HepG2 (cell line): ENCODE data around the gene DOK1. TPM values are rescaled to one million over a fixed set of nuclear protein-coding genes. Genes with fewer than 3 reads are reported as not detected.

Experiments
- ATAC-seq: fragments of 200-7000 bp; cut with Tn5 transposase; 3 replicates; pipeline ENCODE4 v1.9.1; 2020; ENCODE audit warnings: mild to moderate bottlenecking, moderate library complexity
- BruUV-seq: library from RNA; stranded (reverse); fragments of 400-500 nt; replicated peaks from 2 replicates; lab custom pipeline; 2021; lab: Mats Ljungman, UMichigan
- CTCF ChIA-PET: fragments of 300-600 bp; formaldehyde crosslinking; extraction: SDS; loops from one replicate; lab custom pipeline; 2021; ENCODE audit warnings: low total read pairs, inconsistent platforms, low intra/inter-chr PET ratio; lab: Yijun Ruan, JAX
- POLR2A ChIA-PET: fragments of 350-600 bp; sonication (Branson Sonifier 250); formaldehyde crosslinking; loops from one replicate; lab custom pipeline; 2020; ENCODE audit warnings: antibody characterized with exemption, inconsistent platforms; lab: Yijun Ruan, JAX
- DNase-seq: peaks from one replicate; pipeline ENCODE4 v3.0.0-alpha.2; 2015; ENCODE audit warnings: low spot score
- FAIRE-seq: peaks from 3 replicates; lab custom pipeline; 2011; peaks lifted over from hg19 to GRCh38; lab: Jason Lieb, UNC
- H2AFZ ChIP-seq: one replicate; pipeline ENCODE4 v1.6.1; 2011; ENCODE audit warnings: low read length, inconsistent platforms
- H3K27ac ChIP-seq: fragments of 300-600 bp; 3 replicates; pipeline ENCODE4 v1.8.0; 2011; ENCODE audit warnings: mixed run types, mild to moderate bottlenecking, mixed read lengths, low read length, inconsistent platforms; ENCODE audit not compliant: insufficient read depth; ENCODE audit errors: extremely low read length
- H3K27me3 ChIP-seq, 2 experiments: fragments of 200-600 bp in 1 of 2; 2 replicates in 1 of 2; 3 replicates in 1 of 2; pipeline versions ENCODE4 v1.6.0 to v1.8.0; 2011; ENCODE audit warnings: low read length in 2 of 2, mild to moderate bottlenecking in 2 of 2, moderate library complexity in 2 of 2, inconsistent platforms in 1 of 2; ENCODE audit not compliant: insufficient read depth in 2 of 2, control insufficient read depth in 1 of 2
- H3K36me3 ChIP-seq, 2 experiments: fragments of 200-600 bp in 1 of 2; replicated peaks in 1 of 2; 2 replicates in 1 of 2; 3 replicates in 1 of 2; pipeline versions ENCODE4 v1.5.1 to v1.8.0; 2011; ENCODE audit warnings: low read length in 2 of 2, inconsistent platforms in 1 of 2; ENCODE audit not compliant: insufficient read depth in 2 of 2, control insufficient read depth in 1 of 2
- H3K4me1 ChIP-seq: 2 replicates; pipeline ENCODE4 v1.5.1; 2012; ENCODE audit warnings: low read length, inconsistent platforms; ENCODE audit not compliant: insufficient read depth
- H3K4me2 ChIP-seq: 2 replicates; pipeline ENCODE4 v1.6.0; 2011; ENCODE audit warnings: low read depth, low read length, inconsistent platforms
- H3K4me3 ChIP-seq, 3 experiments: fragments of 200-600 bp in 1 of 3; sonication (generic), shearing (Covaris generic) in 1 of 3; replicated peaks in 1 of 3; 2 replicates each; pipeline ENCODE4 v1.5.1; 2011 to 2016; ENCODE audit warnings: low read length in 3 of 3, inconsistent platforms in 2 of 3, low read depth in 2 of 3, mild to moderate bottlenecking in 2 of 3, control low read depth in 1 of 3, mixed read lengths in 1 of 3; ENCODE audit not compliant: insufficient read depth in 1 of 3
- H3K79me2 ChIP-seq: one replicate; pipeline ENCODE4 v1.6.1; 2011; ENCODE audit warnings: low read length, inconsistent platforms; ENCODE audit not compliant: insufficient read depth
- H3K9ac ChIP-seq: 2 replicates; pipeline ENCODE4 v1.6.0; 2011; ENCODE audit warnings: mild to moderate bottlenecking, low read depth, low read length, inconsistent platforms; ENCODE audit not compliant: insufficient read depth
- H3K9me3 ChIP-seq: 2 replicates; pipeline ENCODE4 v1.5.1; 2012; ENCODE audit warnings: mild to moderate bottlenecking, low read length
- H4K20me1 ChIP-seq: 2 replicates; pipeline ENCODE4 v1.6.0; 2011; ENCODE audit warnings: inconsistent platforms, mild to moderate bottlenecking, low read length, moderate library complexity; ENCODE audit not compliant: insufficient read depth
- AHR ChIP-seq: IDR thresholded peaks from 2 replicates; pipeline ENCODE4 v1.6.1; 2018; ENCODE audit warnings: missing genetic modification reagents, missing compliant biosample characterization
- BCL3 ChIP-seq: sonication (generic); formaldehyde crosslinking; IDR thresholded peaks from 2 replicates; pipeline ENCODE4 v1.5.1; 2020; ENCODE audit warnings: mild to moderate bottlenecking, missing genetic modification reagents, moderate library complexity
- FOXA3 ChIP-seq: IDR thresholded peaks from 2 replicates; pipeline ENCODE4 v1.6.1; 2016; ENCODE audit warnings: missing genetic modification reagents, missing compliant biosample characterization
- FOXM1 ChIP-seq: sonication (generic); formaldehyde crosslinking; IDR thresholded peaks from 2 replicates; pipeline ENCODE4 v1.5.0; 2020; ENCODE audit warnings: missing genetic modification reagents
- GMEB1 ChIP-seq: sonication (generic); formaldehyde crosslinking; IDR thresholded peaks from 2 replicates; pipeline ENCODE4 v1.5.1; 2020; ENCODE audit warnings: missing genetic modification reagents, mild to moderate bottlenecking, borderline replicate concordance
- GPN1 ChIP-seq: sonication (generic); formaldehyde crosslinking; IDR thresholded peaks from 2 replicates; pipeline ENCODE4 v1.5.1; 2020; ENCODE audit warnings: missing genetic modification reagents, borderline replicate concordance
- GTF2F1 ChIP-seq: fragments of 150-350 bp; IDR thresholded peaks from 2 replicates; pipeline ENCODE4 v1.6.1; 2014; ENCODE audit warnings: low read length
- HNF4G ChIP-seq, 2 experiments: sonication (generic) in 1 of 2; formaldehyde crosslinking in 1 of 2; IDR thresholded peaks; 2 replicates each; pipeline versions ENCODE4 v1.4.0 to v1.6.1; 2011 to 2020; ENCODE audit warnings: borderline replicate concordance in 2 of 2, low read depth in 2 of 2, mild to moderate bottlenecking in 2 of 2, low read length in 1 of 2, missing genetic modification reagents in 1 of 2, moderate library complexity in 1 of 2
- HOXA3 ChIP-seq: sonication (generic); formaldehyde crosslinking; IDR thresholded peaks from 2 replicates; pipeline ENCODE4 v1.5.0; 2020; ENCODE audit warnings: missing genetic modification reagents
- IRF9 ChIP-seq: sonication (generic); formaldehyde crosslinking; IDR thresholded peaks from 2 replicates; pipeline ENCODE4 v1.8.0; 2022; ENCODE audit warnings: missing genetic modification reagents, mild to moderate bottlenecking, borderline replicate concordance
- NCOR1 ChIP-seq: fragments of 200-600 bp; sonication (generic); IDR thresholded peaks from 2 replicates; pipeline ENCODE4 v1.7.0; 2017; ENCODE audit warnings: antibody characterized with exemption, low read length, borderline replicate concordance
- NR2F1 ChIP-seq, 2 experiments: fragments of 450-650 bp in 1 of 2; formaldehyde crosslinking in 1 of 2; IDR thresholded peaks; 2 replicates each; pipeline versions ENCODE4 v1.5.0 to v1.6.1; 2016 to 2020; ENCODE audit warnings: mild to moderate bottlenecking in 1 of 2, missing compliant biosample characterization in 1 of 2, missing genetic modification reagents in 1 of 2, moderate library complexity in 1 of 2
- PAX8 ChIP-seq: sonication (generic); formaldehyde crosslinking; IDR thresholded peaks from 2 replicates; pipeline ENCODE4 v1.8.0; 2022; ENCODE audit warnings: mild to moderate bottlenecking, missing genetic modification reagents, borderline replicate concordance
- SIX4 ChIP-seq: sonication (generic); formaldehyde crosslinking; IDR thresholded peaks from 2 replicates; pipeline ENCODE4 v1.4.0; 2020; ENCODE audit warnings: missing genetic modification reagents
- SP1 ChIP-seq, 2 experiments: fragments of 450-650 bp in 1 of 2; sonication (generic) in 1 of 2; formaldehyde crosslinking in 1 of 2; IDR thresholded peaks; 2 replicates each; pipeline versions ENCODE4 v1.4.0 to v1.6.1; 2016 to 2020; ENCODE audit warnings: missing genetic modification reagents in 1 of 2
- SP140L ChIP-seq: sonication (generic); formaldehyde crosslinking; IDR thresholded peaks from 2 replicates; pipeline ENCODE4 v1.4.0; 2020; ENCODE audit warnings: missing genetic modification reagents, borderline replicate concordance
- YEATS2 ChIP-seq: sonication (generic); formaldehyde crosslinking; IDR thresholded peaks from 2 replicates; pipeline ENCODE4 v1.4.0; 2020; ENCODE audit warnings: missing genetic modification reagents, borderline replicate concordance
- ZBTB38 ChIP-seq: sonication (generic); formaldehyde crosslinking; IDR thresholded peaks from 2 replicates; pipeline ENCODE4 v1.5.1; 2020; ENCODE audit warnings: mild to moderate bottlenecking, missing genetic modification reagents
- ZNF263 ChIP-seq: sonication (generic); formaldehyde crosslinking; IDR thresholded peaks from 2 replicates; pipeline ENCODE4 v1.4.0; 2020; ENCODE audit warnings: missing genetic modification reagents
- ZNF34 ChIP-seq: sonication (generic); formaldehyde crosslinking; IDR thresholded peaks from 2 replicates; pipeline ENCODE4 v1.4.0; 2020; ENCODE audit warnings: mild to moderate bottlenecking, missing genetic modification reagents, borderline replicate concordance
- ZNF367 ChIP-seq: sonication (generic); formaldehyde crosslinking; IDR thresholded peaks from 2 replicates; pipeline ENCODE4 v1.4.0; 2020; ENCODE audit warnings: missing genetic modification reagents, borderline replicate concordance
- ZNF441 ChIP-seq: sonication (generic); formaldehyde crosslinking; IDR thresholded peaks from 2 replicates; pipeline ENCODE4 v1.7.0; 2021; ENCODE audit warnings: missing genetic modification reagents, borderline replicate concordance
- WGBS: methylation state at CpG from one replicate; pipeline ENCODE4 v1.1.6; 2017; ENCODE audit warnings: low lambda C conversion rate; 5-methylcytosine and 5-hydroxymethylcytosine counted together
- in situ Hi-C: cut with HindIII; loops from 2 replicates; pipeline ENCODE4 v1.10.0; 2017; ENCODE audit warnings: low pct_unique_long_range_greater_than_20kb; ENCODE audit not compliant: extremely low pct_ligation_motif_present
- intact Hi-C: fragments of 100-400 bp; cut with micrococcal nuclease; formaldehyde crosslinking; loops from one replicate; pipeline ENCODE4 v1.10.0; 2022; ENCODE audit not compliant: unreplicated experiment
- polyA plus RNA-seq, 8 experiments: library from polyadenylated mRNA; depleted of rRNA in 3 of 8; stranded (reverse) in 7 of 8; unstranded in 1 of 8; fragments of >200 nt; fragmentation: Illumina TruSeq in 4 of 8; extraction: Trizol in 4 of 8; gene quantifications; 2 replicates each; pipeline versions ENCODE4 v1.2.1 to v1.2.3, GENCODE V29; 2011 to 2016; ENCODE audit warnings: low read depth in 4 of 8, missing spikeins in 1 of 8, mixed read lengths in 1 of 8; ENCODE audit not compliant: insufficient read depth in 1 of 8
- total RNA-seq, 5 experiments: library from RNA; depleted of rRNA; stranded (reverse); fragments of >200 nt; fragmentation: Illumina TruSeq; extraction: Trizol; gene quantifications; 2 replicates each; pipeline ENCODE4 v1.2.3, GENCODE V29; 2016; ENCODE audit warnings: low read depth in 1 of 5

The DOK1 gene
- total and polyA plus RNA-seq, 2 of the 13 experiments (the other 11 are each of a cell fraction or from before 2014, with no cell fraction given), result 0.53 to 0.74 TPM

- TF ChIP-seq ZNF34 (CRISPR knock-in tag) (no peak), BCL3 (CRISPR knock-in tag) (no peak), SIX4 (no peak), GPN1 (no peak), GTF2F1 (no peak), YEATS2 (no peak), HOXA3 (CRISPR knock-in tag) (no peak), ZNF263 (CRISPR knock-in tag) (no peak), ZNF367 (CRISPR knock-in tag) (no peak)
These were observed 26.9 kb downstream of the DOK1 start (continued) for GRCh38 chr2:74581463-74581862.

- no peak overlapping the region for H3K4me3 ChIP-seq
- H2AFZ ChIP-seq, result no peak overlapping the region
- H3K9ac ChIP-seq, result no peak overlapping the region
- ATAC-seq (no peak), DNase-seq (no peak), FAIRE-seq (no peak)
- H3K79me2 ChIP-seq, result no peaks in the 10 kb centered on the region
- CTCF ChIA-PET, result no interaction called here
- intact Hi-C loops, result no loop called here
- H3K4me2 ChIP-seq, result no peak overlapping the region
- H3K27me3 ChIP-seq, result peaks cover 0 to 9% of the 10 kb centered on the region in 2 experiments; a peak in 3 of 5 replicates
- POLR2A ChIA-PET, result no interaction called here
- H3K9me3 ChIP-seq, result no peaks in the 10 kb centered on the region
- BruUV-seq, result no TSS peak
- in situ Hi-C loops, result loop anchor here (5.0 kb wide), 1 partner anchor 100 kb away; the partner anchor contains the start of genes CCDC142 and TTC31
- no peaks in the 10 kb centered on the region for H4K20me1 ChIP-seq
- H3K27ac ChIP-seq, result no peak overlapping the region
- H3K4me1 ChIP-seq, result peaks cover 14% of the 10 kb centered on the region
- 24% methylated on average over 2 of the region's 2 CpGs for WGBS
- H3K36me3 ChIP-seq, result no peaks in the 10 kb centered on the region
- TF ChIP-seq FOXM1 (CRISPR knock-in tag), result no peak
- TF ChIP-seq SP1 (IDR thresholded peaks at IDR 0.05), result no peak
- TF ChIP-seq SP1 (CRISPR knock-in tag; IDR thresholded peaks at IDR 0.05), result no peak
- TF ChIP-seq AHR (CRISPR knock-in tag), result no peak
- no peak for TF ChIP-seq ZBTB38 (CRISPR knock-in tag)
- TF ChIP-seq HNF4G (IDR thresholded peaks at IDR 0.05; ENCODE audit: borderline replicate concordance, low read depth, low read length), result no peak
- TF ChIP-seq HNF4G (CRISPR knock-in tag; IDR thresholded peaks at IDR 0.05; ENCODE audit: borderline replicate concordance, low read depth), result no peak
- no peak for TF ChIP-seq ZNF441
- no peak for TF ChIP-seq GMEB1
- no peak for TF ChIP-seq NCOR1
- no peak for TF ChIP-seq PAX8 (CRISPR knock-in tag)
- no peak for TF ChIP-seq FOXA3 (CRISPR knock-in tag)
- no peak for TF ChIP-seq SP140L (CRISPR knock-in tag)
- no peak for TF ChIP-seq NR2F1 (CRISPR knock-in tag; IDR thresholded peaks at IDR 0.05)
- no peak for TF ChIP-seq IRF9 (CRISPR knock-in tag)
These were observed 27.7 kb downstream of the DOK1 start for GRCh38 chr2:74582184-74582583.
